ENCODE measurements around the gene TRUB2.
A peak's percentile ranks its signal among the peaks of the same experiment; 100 is the strongest.

TRUB2 gene

GRCh38 chr9:128288273-128289004, 33.8 kb downstream of the TRUB2 start:
- no peaks in the 10 kb centered on the region for H3K27me3 ChIP-seq (ENCODE audit: control insufficient read depth in 1 of 2, insufficient read depth in 1 of 2, low read length in 2 of 2)
- H2AK5ac ChIP-seq (ENCODE audit: low read length, severe bottlenecking) = no peak overlapping the region
- H2BK12ac ChIP-seq (ENCODE audit: low read length in 2 of 2) = no peak overlapping the region
- H3K4me2 ChIP-seq (ENCODE audit: low read length, poor library complexity, severe bottlenecking) = no peak overlapping the region
- no peaks in the 10 kb centered on the region for H3K9me3 ChIP-seq (ENCODE audit: control insufficient read depth, low read length)
- H3K4me3 ChIP-seq (ENCODE audit: insufficient read depth in 1 of 2, low read depth in 1 of 2, low read length in 2 of 2) = no peak overlapping the region
- H3K4me1 ChIP-seq (ENCODE audit: control insufficient read depth, insufficient read depth, low read depth, low read length) = peaks cover 2% of the 10 kb centered on the region
- no peak overlapping the region for H3K14ac ChIP-seq (ENCODE audit: low read length in 2 of 2)
- no peak overlapping the region for H2BK120ac ChIP-seq (ENCODE audit: low read depth, low read length)
- H2BK15ac ChIP-seq (ENCODE audit: low read depth, poor library complexity, severe bottlenecking) = no peak overlapping the region
- no peak overlapping the region for H3K27ac ChIP-seq (ENCODE audit: low read length, poor library complexity, severe bottlenecking)
- 91% methylated on average over 9 of the region's 11 CpGs for WGBS
- no peak overlapping the region for H3K23ac ChIP-seq (ENCODE audit: low read length in 2 of 2)
- H3K18ac ChIP-seq (ENCODE audit: low read depth in 1 of 2, low read length in 2 of 2) = no peak overlapping the region
- peaks cover 2% of the 10 kb centered on the region for H3K79me1 ChIP-seq (replicated peaks; ENCODE audit: low read length, poor library complexity, severe bottlenecking)
- H2AFZ ChIP-seq (ENCODE audit: low read depth, low read length) = no peak overlapping the region
- no peak overlapping the region for H4K91ac ChIP-seq (ENCODE audit: low read length)
- no peak overlapping the region for H3K4ac ChIP-seq (ENCODE audit: low read depth in 1 of 2, low read length in 2 of 2)
- no peak overlapping the region for H3K9ac ChIP-seq (ENCODE audit: low read length)
- peaks cover 27 to 41% of the 10 kb centered on the region in 2 experiments for H3K36me3 ChIP-seq (ENCODE audit: control insufficient read depth in 1 of 2, insufficient read depth in 2 of 2, low read depth in 1 of 2, low read length in 2 of 2)
- no peak overlapping the region for H4K8ac ChIP-seq (ENCODE audit: low read length)
- DNase-seq = no peak
- H2BK5ac ChIP-seq (ENCODE audit: low read depth, low read length, poor library complexity, severe bottlenecking) = no peak overlapping the region

- H3K18ac ChIP-seq (ENCODE audit: low read depth in 1 of 2, low read length in 2 of 2) = no peak overlapping the region
- peaks cover 27 to 33% of the 10 kb centered on the region in 2 experiments for H3K36me3 ChIP-seq (ENCODE audit: control insufficient read depth in 1 of 2, insufficient read depth in 2 of 2, low read depth in 1 of 2, low read length in 2 of 2)
- H3K79me1 ChIP-seq (replicated peaks; ENCODE audit: low read length, poor library complexity, severe bottlenecking) = peaks cover 6% of the 10 kb centered on the region
- H3K27ac ChIP-seq (ENCODE audit: low read length, poor library complexity, severe bottlenecking) = no peak overlapping the region
- H3K4me2 ChIP-seq (ENCODE audit: low read length, poor library complexity, severe bottlenecking) = no peak overlapping the region
- H3K9me3 ChIP-seq (ENCODE audit: control insufficient read depth, low read length) = no peaks in the 10 kb centered on the region
- no peak overlapping the region for H3K9ac ChIP-seq (ENCODE audit: low read length)
- H2AFZ ChIP-seq (ENCODE audit: low read depth, low read length) = no peak overlapping the region
- H2AK5ac ChIP-seq (ENCODE audit: low read length, severe bottlenecking) = no peak overlapping the region
- DNase-seq = no peak
- peaks cover 2% of the 10 kb centered on the region for H3K4me1 ChIP-seq (ENCODE audit: control insufficient read depth, insufficient read depth, low read depth, low read length)
- no peak overlapping the region for H2BK12ac ChIP-seq (ENCODE audit: low read length in 2 of 2)
- no peak overlapping the region for H4K8ac ChIP-seq (ENCODE audit: low read length)
- WGBS = 93% methylated on average over 6 of the region's 6 CpGs
- H3K14ac ChIP-seq (ENCODE audit: low read length in 2 of 2) = no peak overlapping the region
- H4K91ac ChIP-seq (ENCODE audit: low read length) = no peak overlapping the region
- H3K23ac ChIP-seq (ENCODE audit: low read length in 2 of 2) = peak overlapping the region in 1 of 2 experiments; percentile 35
- no peak overlapping the region for H2BK5ac ChIP-seq (ENCODE audit: low read depth, low read length, poor library complexity, severe bottlenecking)
- H3K4ac ChIP-seq (ENCODE audit: low read depth in 1 of 2, low read length in 2 of 2) = no peak overlapping the region
- no peak overlapping the region for H3K4me3 ChIP-seq (ENCODE audit: insufficient read depth in 1 of 2, low read depth in 1 of 2, low read length in 2 of 2)
- H2BK120ac ChIP-seq (ENCODE audit: low read depth, low read length) = no peak overlapping the region
- H2BK15ac ChIP-seq (ENCODE audit: low read depth, poor library complexity, severe bottlenecking) = no peak overlapping the region
- no peaks in the 10 kb centered on the region for H3K27me3 ChIP-seq (ENCODE audit: control insufficient read depth in 1 of 2, insufficient read depth in 1 of 2, low read length in 2 of 2)
These were observed 35.8 kb downstream of the TRUB2 start for GRCh38 chr9:128286440-128286839.

- H3K4me3 ChIP-seq (ENCODE audit: insufficient read depth in 1 of 2, low read depth in 1 of 2, low read length in 2 of 2) = no peak overlapping the region
These were observed 37.0 kb downstream of the TRUB2 start for GRCh38 chr9:128285033-128285784.

GRCh38 chr9:128282500-128282899, 39.7 kb downstream of the TRUB2 start:
- no peak overlapping the region for H3K4me3 ChIP-seq (ENCODE audit: insufficient read depth in 1 of 2, low read depth in 1 of 2, low read length in 2 of 2)
- no peak overlapping the region for H3K14ac ChIP-seq (ENCODE audit: low read length in 2 of 2)
- no peak overlapping the region for H3K9ac ChIP-seq (ENCODE audit: low read length)
- H3K79me1 ChIP-seq (replicated peaks; ENCODE audit: low read length, poor library complexity, severe bottlenecking) = peaks cover 17% of the 10 kb centered on the region
- no peaks in the 10 kb centered on the region for H3K27me3 ChIP-seq (ENCODE audit: control insufficient read depth in 1 of 2, insufficient read depth in 1 of 2, low read length in 2 of 2)
- no peak overlapping the region for H3K18ac ChIP-seq (ENCODE audit: low read depth in 1 of 2, low read length in 2 of 2)
- H3K9me3 ChIP-seq (ENCODE audit: control insufficient read depth, low read length) = no peaks in the 10 kb centered on the region
- H3K4ac ChIP-seq (ENCODE audit: low read depth in 1 of 2, low read length in 2 of 2) = no peak overlapping the region
- H3K4me2 ChIP-seq (ENCODE audit: low read length, poor library complexity, severe bottlenecking) = no peak overlapping the region
- H2BK15ac ChIP-seq (ENCODE audit: low read depth, poor library complexity, severe bottlenecking) = no peak overlapping the region
- H4K8ac ChIP-seq (ENCODE audit: low read length) = no peak overlapping the region
- H2AFZ ChIP-seq (ENCODE audit: low read depth, low read length) = no peak overlapping the region
- no peak overlapping the region for H2BK12ac ChIP-seq (ENCODE audit: low read length in 2 of 2)
- no peak overlapping the region for H3K23ac ChIP-seq (ENCODE audit: low read length in 2 of 2)
- WGBS = 87% methylated on average over 6 of the region's 6 CpGs
- H3K27ac ChIP-seq (ENCODE audit: low read length, poor library complexity, severe bottlenecking) = no peak overlapping the region
- no peak overlapping the region for H2BK120ac ChIP-seq (ENCODE audit: low read depth, low read length)
- peaks cover 20 to 24% of the 10 kb centered on the region in 2 experiments for H3K36me3 ChIP-seq (ENCODE audit: control insufficient read depth in 1 of 2, insufficient read depth in 2 of 2, low read depth in 1 of 2, low read length in 2 of 2)
- no peak overlapping the region for H2BK5ac ChIP-seq (ENCODE audit: low read depth, low read length, poor library complexity, severe bottlenecking)
- no peak overlapping the region for H2AK5ac ChIP-seq (ENCODE audit: low read length, severe bottlenecking)
- DNase-seq = peak; percentile 26
- H3K4me1 ChIP-seq (ENCODE audit: control insufficient read depth, insufficient read depth, low read depth, low read length) = peaks cover 5% of the 10 kb centered on the region
- no peak overlapping the region for H4K91ac ChIP-seq (ENCODE audit: low read length)

More at GRCh38 chr9:128285033-128285784, 37.0 kb downstream of the TRUB2 start:
- Histone ChIP-seq H2BK5ac (ENCODE audit: low read depth, low read length, poor library complexity, severe bottlenecking) (no peak overlapping the region), H3K9me3 (ENCODE audit: control insufficient read depth, low read length) (no peaks in the 10 kb centered on the region), H3K36me3 (ENCODE audit: control insufficient read depth in 1 of 2, insufficient read depth in 2 of 2, low read depth in 1 of 2, low read length in 2 of 2) (peaks cover 25 to 36% of the 10 kb centered on the region in 2 experiments), H3K9ac (ENCODE audit: low read length) (no peak overlapping the region), H2BK120ac (ENCODE audit: low read depth, low read length) (no peak overlapping the region), H2AFZ (ENCODE audit: low read depth, low read length) (no peak overlapping the region), H3K4ac (ENCODE audit: low read depth in 1 of 2, low read length in 2 of 2) (no peak overlapping the region), H2BK15ac (ENCODE audit: low read depth, poor library complexity, severe bottlenecking) (no peak overlapping the region), H4K91ac (ENCODE audit: low read length) (no peak overlapping the region), H3K27ac (ENCODE audit: low read length, poor library complexity, severe bottlenecking) (no peak overlapping the region), H3K4me2 (ENCODE audit: low read length, poor library complexity, severe bottlenecking) (no peak overlapping the region), H3K14ac (ENCODE audit: low read length in 2 of 2) (no peak overlapping the region), H3K23ac (ENCODE audit: low read length in 2 of 2) (no peak overlapping the region), H4K8ac (ENCODE audit: low read length) (no peak overlapping the region), H2BK12ac (ENCODE audit: low read length in 2 of 2) (no peak overlapping the region), H3K4me1 (ENCODE audit: control insufficient read depth, insufficient read depth, low read depth, low read length) (peaks cover 2% of the 10 kb centered on the region), H2AK5ac (ENCODE audit: low read length, severe bottlenecking) (no peak overlapping the region), H3K79me1 (replicated peaks; ENCODE audit: low read length, poor library complexity, severe bottlenecking) (peaks cover 6% of the 10 kb centered on the region), H3K18ac (ENCODE audit: low read depth in 1 of 2, low read length in 2 of 2) (no peak overlapping the region), H3K27me3 (ENCODE audit: control insufficient read depth in 1 of 2, insufficient read depth in 1 of 2, low read length in 2 of 2) (no peaks in the 10 kb centered on the region)
- no peak for DNase-seq
- WGBS = 98% methylated on average over 11 of the region's 12 CpGs

Data from mesenchymal stem cell (in vitro differentiated cells and primary cell).